NB4 (cell line): ENCODE data around the gene GYPC.

Experiments
- DNase-seq: peaks from one replicate; pipeline ENCODE4 v3.0.0; 2010; ENCODE audit warnings: low read depth
- H3K4me3 ChIP-seq: one replicate; pipeline ENCODE4 v1.5.1; 2011; ENCODE audit warnings: mild to moderate bottlenecking, low read depth, low read length, moderate library complexity
- MYC ChIP-seq: IDR thresholded peaks from 2 replicates; pipeline ENCODE4 v1.6.1; 2011; ENCODE audit warnings: low read depth, low read length
- POLR2A ChIP-seq: IDR thresholded peaks from 2 replicates; pipeline ENCODE4 v1.6.1; 2011; ENCODE audit warnings: mild to moderate bottlenecking; ENCODE audit not compliant: insufficient read length; ENCODE audit errors: extremely low read depth
- TF ChIP-seq, protein P1 (sequence below): IDR thresholded peaks from 2 replicates; pipeline ENCODE4 v1.6.1; 2011; ENCODE audit warnings: low read depth, low read length
- TF ChIP-seq, protein P2 (sequence below): IDR thresholded peaks from one replicate; pipeline ENCODE4 v1.5.1; 2012; ENCODE audit warnings: low read depth, low read length

The GYPC gene

DNA sequence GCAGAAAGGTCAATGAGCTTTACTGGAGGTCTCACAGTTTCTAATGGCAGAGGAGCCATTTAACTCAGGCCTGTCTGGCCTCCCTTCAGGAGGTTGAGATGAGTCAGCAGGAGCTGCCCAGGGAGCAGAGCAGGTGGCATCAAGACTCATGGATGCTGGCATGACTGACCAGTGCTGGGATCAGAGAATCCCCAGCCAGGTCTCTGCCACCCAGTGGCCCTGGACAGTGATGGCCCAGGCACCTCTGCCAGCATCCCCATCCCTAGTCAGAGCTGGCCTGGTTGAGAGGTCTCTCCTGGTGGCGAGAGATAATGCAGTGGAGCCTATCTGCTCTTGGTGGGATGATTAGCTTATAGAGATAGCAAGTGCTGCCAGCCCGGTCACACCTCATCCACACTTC is 43.1 kb downstream of the GYPC start:
- no peak for DNase-seq

DNA sequence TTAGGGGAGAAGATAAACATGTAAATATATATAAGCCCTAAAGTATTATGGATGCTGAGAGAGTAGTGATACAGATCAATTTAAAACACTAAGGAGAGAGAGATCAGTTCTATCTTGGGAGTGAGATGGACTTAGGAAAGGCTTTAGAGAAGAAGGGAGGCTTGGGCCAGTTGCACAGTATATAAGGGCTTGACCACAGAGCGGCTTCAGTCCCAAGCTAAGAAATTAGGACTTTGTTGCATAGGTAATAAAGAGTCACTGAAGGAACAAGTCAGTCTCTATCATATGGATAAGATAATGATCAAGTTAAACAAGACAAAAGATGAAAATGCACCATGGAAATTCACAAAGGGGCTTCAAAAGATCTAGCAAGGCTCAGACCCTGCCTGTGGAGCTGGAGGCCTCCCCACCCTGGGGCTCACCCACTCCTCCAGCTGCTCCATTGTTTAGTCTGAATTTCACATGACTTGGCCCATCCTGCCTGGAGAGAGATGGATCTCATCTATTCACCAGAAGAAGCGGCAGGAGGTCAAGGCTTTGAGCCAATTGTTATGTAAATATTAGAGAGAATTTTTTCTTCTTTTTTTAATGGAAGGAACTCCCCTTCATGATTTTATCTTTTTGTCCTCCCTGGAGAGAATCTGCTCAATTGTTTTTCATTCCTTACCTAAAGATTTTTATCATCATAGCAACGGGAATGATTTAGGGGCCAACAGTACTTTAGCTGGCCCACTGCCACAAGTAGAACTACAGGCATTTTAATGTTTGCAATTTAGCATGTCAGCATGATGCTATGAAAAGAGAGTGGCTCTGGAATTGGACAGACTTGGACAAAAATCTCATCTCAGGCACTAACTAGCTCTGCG is 44.0 kb downstream of the GYPC start:
- no peak for DNase-seq
- H3K4me3 ChIP-seq, result no peak overlapping the region
- TF ChIP-seq, protein P1, sequence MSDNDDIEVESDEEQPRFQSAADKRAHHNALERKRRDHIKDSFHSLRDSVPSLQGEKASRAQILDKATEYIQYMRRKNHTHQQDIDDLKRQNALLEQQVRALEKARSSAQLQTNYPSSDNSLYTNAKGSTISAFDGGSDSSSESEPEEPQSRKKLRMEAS, result no peak
- no peak for TF ChIP-seq MYC
- TF ChIP-seq, protein P2, sequence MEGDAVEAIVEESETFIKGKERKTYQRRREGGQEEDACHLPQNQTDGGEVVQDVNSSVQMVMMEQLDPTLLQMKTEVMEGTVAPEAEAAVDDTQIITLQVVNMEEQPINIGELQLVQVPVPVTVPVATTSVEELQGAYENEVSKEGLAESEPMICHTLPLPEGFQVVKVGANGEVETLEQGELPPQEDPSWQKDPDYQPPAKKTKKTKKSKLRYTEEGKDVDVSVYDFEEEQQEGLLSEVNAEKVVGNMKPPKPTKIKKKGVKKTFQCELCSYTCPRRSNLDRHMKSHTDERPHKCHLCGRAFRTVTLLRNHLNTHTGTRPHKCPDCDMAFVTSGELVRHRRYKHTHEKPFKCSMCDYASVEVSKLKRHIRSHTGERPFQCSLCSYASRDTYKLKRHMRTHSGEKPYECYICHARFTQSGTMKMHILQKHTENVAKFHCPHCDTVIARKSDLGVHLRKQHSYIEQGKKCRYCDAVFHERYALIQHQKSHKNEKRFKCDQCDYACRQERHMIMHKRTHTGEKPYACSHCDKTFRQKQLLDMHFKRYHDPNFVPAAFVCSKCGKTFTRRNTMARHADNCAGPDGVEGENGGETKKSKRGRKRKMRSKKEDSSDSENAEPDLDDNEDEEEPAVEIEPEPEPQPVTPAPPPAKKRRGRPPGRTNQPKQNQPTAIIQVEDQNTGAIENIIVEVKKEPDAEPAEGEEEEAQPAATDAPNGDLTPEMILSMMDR, result no peak

More for the DNA sequence above, 43.1 kb downstream of the GYPC start:
- TF ChIP-seq, protein P1, result no peak
- no peak for TF ChIP-seq MYC
- TF ChIP-seq, protein P2, result no peak
- no peak for TF ChIP-seq POLR2A
- H3K4me3 ChIP-seq, result no peak overlapping the region

DNA sequence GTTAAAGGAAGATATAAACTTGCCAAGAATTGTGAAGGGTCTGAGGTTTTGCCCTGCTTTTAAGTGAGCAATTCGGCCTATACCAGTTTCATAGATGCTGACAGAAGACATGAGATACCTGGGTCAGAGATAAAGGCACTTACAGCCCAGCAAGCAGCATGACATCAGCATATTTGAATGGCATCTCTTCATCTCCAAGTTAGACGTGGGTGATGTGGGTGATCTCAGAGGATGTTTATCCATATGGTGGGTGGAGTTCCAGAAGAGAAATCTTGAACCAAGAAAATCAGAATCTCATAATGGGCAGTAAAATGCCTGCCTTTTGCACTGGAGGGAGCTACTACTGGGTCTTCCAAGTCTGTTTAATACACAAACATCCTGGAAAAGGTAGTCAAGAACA is 44.7 kb downstream of the GYPC start:
- H3K4me3 ChIP-seq, result no peak overlapping the region
- no peak for DNase-seq
- TF ChIP-seq MYC, result no peak
- no peak for TF ChIP-seq POLR2A
- TF ChIP-seq, protein P1, result no peak
- TF ChIP-seq, protein P2, result no peak

DNA sequence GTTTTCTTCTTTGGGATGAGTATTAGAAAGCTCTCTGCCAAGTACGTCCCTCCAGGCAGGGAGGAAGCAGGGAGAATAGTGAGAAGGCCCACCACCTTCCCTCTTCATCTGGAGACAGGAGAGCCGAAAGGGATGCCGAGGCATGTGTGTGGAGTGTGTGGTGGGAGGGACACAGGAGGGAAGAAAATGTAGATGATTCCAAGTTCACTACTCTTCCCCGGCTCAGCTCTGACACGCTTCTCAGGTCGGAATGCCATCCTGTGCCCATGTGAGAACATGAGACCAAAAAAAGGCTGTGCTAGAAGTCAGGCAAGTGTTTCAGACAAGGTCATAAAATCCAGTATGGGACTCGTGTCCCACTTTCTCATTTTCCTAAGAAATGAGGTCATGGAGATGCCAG is 47.4 kb downstream of the GYPC start:
- TF ChIP-seq, protein P2, result no peak
- TF ChIP-seq MYC (no peak), POLR2A (no peak)
- TF ChIP-seq, protein P1, result no peak
- no peak overlapping the region for H3K4me3 ChIP-seq
- no peak for DNase-seq

DNA sequence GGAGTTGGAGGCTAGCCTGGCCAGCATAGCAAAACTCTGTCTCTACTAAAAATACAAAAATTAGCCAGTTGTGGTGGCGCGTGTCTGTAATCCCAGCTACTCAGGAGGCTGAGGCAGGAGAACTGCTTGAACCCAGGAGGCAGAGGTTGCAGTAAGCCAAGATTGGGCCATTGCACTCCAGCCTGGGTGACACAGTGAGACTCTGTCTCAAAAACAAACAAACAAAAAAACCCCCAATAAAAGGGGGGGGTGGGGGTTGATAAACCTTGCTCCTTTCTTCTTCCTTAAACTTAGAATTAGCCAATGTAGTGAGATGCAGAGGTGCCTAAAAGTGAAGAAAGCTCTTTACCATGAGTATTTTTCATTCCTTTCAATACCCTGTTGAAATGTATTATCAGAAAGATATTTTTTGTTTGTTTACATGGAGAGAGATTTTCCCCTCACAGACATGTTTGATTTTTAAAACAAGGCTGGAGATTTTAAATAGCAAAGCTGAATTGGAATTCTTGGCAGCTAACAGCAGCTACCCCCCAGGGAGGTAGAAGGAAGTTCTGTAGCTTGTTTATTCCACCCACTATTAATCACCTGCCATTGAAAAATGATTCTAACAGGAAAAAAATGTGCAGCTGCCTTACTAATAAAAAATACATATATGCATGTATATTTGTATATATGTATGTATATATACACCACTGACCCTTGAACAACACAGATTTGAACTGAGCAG is 48.6 kb downstream of the GYPC start:
- no peak overlapping the region for H3K4me3 ChIP-seq
- TF ChIP-seq POLR2A (no peak), MYC (no peak)
- TF ChIP-seq, protein P1, result no peak
- TF ChIP-seq, protein P2, result no peak
- no peak for DNase-seq
